K562 (cell line): Measurements from ENCODE around the gene ACACB. TPM values are rescaled to one million over a fixed set of nuclear protein-coding genes. Genes with fewer than 3 reads are reported as not detected.
"Not testable (repeated sequence)": the region's sequence is repeated elsewhere in the genome, so short reads cannot be mapped to it uniquely, and the experiment has no call there.

ENCODE experiments used
- ATAC-seq: fragments of 200-7000 bp; cut with Tn5 transposase; 3 replicates; pipeline ENCODE4 v1.9.1; 2020; ENCODE audit warnings: moderate library complexity
- BruUV-seq: library from RNA; stranded (reverse); fragments of 400-500 nt; replicated peaks from 2 replicates; lab custom pipeline; 2021; lab: Mats Ljungman, UMichigan
- CTCF ChIA-PET: fragments of 300-600 bp; formaldehyde crosslinking; extraction: SDS; loops from one replicate; lab custom pipeline; 2021; ENCODE audit warnings: low intra/inter-chr PET ratio; lab: Yijun Ruan, JAX
- POLR2A ChIA-PET: fragments of 300-600, 350-650 bp; sonication (Branson Sonifier 250); formaldehyde crosslinking; extraction: SDS; loops from one replicate; lab custom pipeline; 2021; ENCODE audit warnings: antibody characterized with exemption, inconsistent platforms; lab: Yijun Ruan, JAX
- DNase-seq, 4 experiments: peaks; one replicate each; pipeline versions ENCODE4 v3.0.0 to v3.0.0-alpha.2; 2011 to 2018; ENCODE audit warnings: low spot score in 3 of 4, mixed read lengths in 3 of 4; ENCODE audit errors: extremely low read depth in 1 of 4
- FAIRE-seq: peaks from 2 replicates; lab custom pipeline; 2011; peaks lifted over from hg19 to GRCh38; lab: Jason Lieb, UNC
- H2AFZ ChIP-seq: 2 replicates; pipeline ENCODE4 v1.6.0; 2011; ENCODE audit warnings: low read depth, low read length, control low read depth, inconsistent platforms
- H3K27ac ChIP-seq: fragments of 200-600 bp; 3 replicates; pipeline ENCODE4 v1.8.0; 2011; ENCODE audit warnings: low read depth, mild to moderate bottlenecking, control low read depth, inconsistent platforms, low read length, moderate library complexity, mixed read lengths; ENCODE audit errors: extremely low read depth
- H3K27me3 ChIP-seq, 2 experiments: fragments of 300-600 bp in 1 of 2; 2 replicates in 1 of 2; 3 replicates in 1 of 2; pipeline versions ENCODE4 v1.6.0 to v1.8.0; 2011; ENCODE audit warnings: inconsistent platforms in 2 of 2, low read length in 2 of 2, mild to moderate bottlenecking in 1 of 2, mixed read lengths in 1 of 2, moderate library complexity in 1 of 2; ENCODE audit not compliant: control insufficient read depth in 2 of 2, insufficient read depth in 2 of 2
- H3K36me3 ChIP-seq: fragments of 300-600 bp; 3 replicates; pipeline ENCODE4 v1.8.0; 2011; ENCODE audit warnings: mild to moderate bottlenecking, low read length, inconsistent platforms; ENCODE audit not compliant: control insufficient read depth, insufficient read depth
- H3K4me1 ChIP-seq, 2 experiments: fragments of 200-600 bp in 1 of 2; replicated peaks in 1 of 2; 2 replicates in 1 of 2; 3 replicates in 1 of 2; pipeline versions ENCODE4 v1.5.1 to v1.8.0; 2011; ENCODE audit warnings: inconsistent platforms in 2 of 2, low read length in 2 of 2, mild to moderate bottlenecking in 1 of 2, mixed read lengths in 1 of 2, moderate library complexity in 1 of 2; ENCODE audit not compliant: control insufficient read depth in 2 of 2, insufficient read depth in 2 of 2
- H3K4me2 ChIP-seq: 2 replicates; pipeline ENCODE4 v1.6.1; 2011; ENCODE audit warnings: low read length, control low read depth, inconsistent platforms, mixed read lengths; ENCODE audit not compliant: insufficient read depth
- H3K4me3 ChIP-seq: fragments of 200-600 bp; sonication (generic), shearing (Covaris generic); 2 replicates; pipeline ENCODE4 v1.5.1; 2016; ENCODE audit warnings: control low read depth, inconsistent platforms
- H3K79me2 ChIP-seq: fragments of 200-600 bp; 3 replicates; pipeline ENCODE4 v1.8.0; 2011; ENCODE audit warnings: low read length, inconsistent platforms; ENCODE audit not compliant: control insufficient read depth, insufficient read depth
- H3K9ac ChIP-seq, 2 experiments: 2 replicates each; pipeline versions ENCODE4 v1.6.0 to v1.6.1; 2011; ENCODE audit warnings: low read depth in 2 of 2, low read length in 2 of 2, control low read depth in 1 of 2, inconsistent platforms in 1 of 2, mild to moderate bottlenecking in 1 of 2, mixed read lengths in 1 of 2; ENCODE audit not compliant: insufficient read depth in 1 of 2
- H3K9me1 ChIP-seq: one replicate; pipeline ENCODE4 v1.6.0; 2011; ENCODE audit warnings: inconsistent platforms, mild to moderate bottlenecking, low read length, moderate library complexity; ENCODE audit not compliant: control insufficient read depth, insufficient read depth
- H3K9me3 ChIP-seq: replicated peaks from 2 replicates; pipeline ENCODE4 v1.5.1; 2011; ENCODE audit warnings: low read depth, low read length, inconsistent platforms; ENCODE audit not compliant: control insufficient read depth, insufficient read depth
- H4K20me1 ChIP-seq: replicated peaks from 2 replicates; pipeline ENCODE4 v1.6.1; 2011; ENCODE audit warnings: low read length, inconsistent platforms, mixed read lengths; ENCODE audit not compliant: control insufficient read depth, insufficient read depth
- BCLAF1 ChIP-seq, 2 experiments: fragments of 450-650 bp in 1 of 2; IDR thresholded peaks; 2 replicates each; pipeline ENCODE4 v1.6.1; 2011 to 2017; ENCODE audit warnings: low read depth in 2 of 2, antibody characterized with exemption in 1 of 2, borderline replicate concordance in 1 of 2, low read length in 1 of 2, mild to moderate bottlenecking in 1 of 2, mixed read lengths in 1 of 2; ENCODE audit not compliant: control insufficient read depth in 1 of 2
- EP300 ChIP-seq: IDR thresholded peaks from 2 replicates; pipeline ENCODE4 v1.6.1; 2012; ENCODE audit warnings: low read length, improper control_type of control experiment
- FOXJ3 ChIP-seq: sonication (generic); formaldehyde crosslinking; IDR thresholded peaks from 2 replicates; pipeline ENCODE4 v1.4.0; 2020; ENCODE audit warnings: mild to moderate bottlenecking, missing genetic modification reagents
- GATAD2A ChIP-seq: fragments of 450-650 bp; IDR thresholded peaks from 2 replicates; pipeline ENCODE4 v1.6.1; 2017
- GTF2B ChIP-seq: IDR thresholded peaks from 2 replicates; pipeline ENCODE4 v1.6.1; 2011; ENCODE audit not compliant: insufficient read length; ENCODE audit errors: extremely low read depth
- HOXB6 ChIP-seq: fragments of 250-450 bp; sonication (Bioruptor Pico); IDR thresholded peaks from 2 replicates; pipeline ENCODE4 v1.5.1; 2022; ENCODE audit warnings: mild to moderate bottlenecking, borderline replicate concordance
- MAFG ChIP-seq: fragments of 450-650 bp; conservative IDR thresholded peaks from 2 replicates; pipeline ENCODE4 v1.6.1; 2016; ENCODE audit warnings: missing genetic modification characterization, missing compliant biosample characterization
- PTRF ChIP-seq: fragments of 450-650 bp; IDR thresholded peaks from 2 replicates; pipeline ENCODE4 v1.6.1; 2016; ENCODE audit warnings: mild to moderate bottlenecking, missing genetic modification characterization, missing compliant biosample characterization
- TEAD4 ChIP-seq, 2 experiments: sonication (generic) in 1 of 2; formaldehyde crosslinking in 1 of 2; IDR thresholded peaks; 2 replicates each; pipeline versions ENCODE4 v1.6.1 to v1.8.0; 2012 to 2022; ENCODE audit warnings: borderline replicate concordance in 1 of 2, inconsistent platforms in 1 of 2, low read length in 1 of 2, mild to moderate bottlenecking in 1 of 2, missing genetic modification reagents in 1 of 2
- ZNF592 ChIP-seq: fragments of 450-650 bp; IDR thresholded peaks from 2 replicates; pipeline ENCODE4 v1.6.1; 2017; ENCODE audit warnings: antibody characterized with exemption, mild to moderate bottlenecking
- ZNF830 ChIP-seq: fragments of 250-450 bp; sonication (Bioruptor Pico); IDR thresholded peaks from 2 replicates; pipeline ENCODE4 v1.5.0; 2021; ENCODE audit warnings: mild to moderate bottlenecking
- WGBS: fragments of 100-300 bp; shearing (Covaris generic); methylation state at CpG from one replicate; pipeline ENCODE4 v1.1.6; 2016; ENCODE audit warnings: low coverage, mixed read lengths; ENCODE audit not compliant: insufficient coverage; ENCODE audit errors: missing lambda C conversion rate; 5-methylcytosine and 5-hydroxymethylcytosine counted together
- in situ Hi-C: fragments of 300-500 bp; cut with MboI; formaldehyde crosslinking; loops from 4 replicates; pipeline ENCODE4 v1.15.0; 2018; ENCODE audit warnings: inconsistent platforms, mixed read lengths
- intact Hi-C: fragments of 100-400 bp; cut with micrococcal nuclease; formaldehyde crosslinking; loops from 2 replicates; pipeline ENCODE4 v1.14.2; 2022
- polyA plus RNA-seq, 8 experiments: library from polyadenylated mRNA; depleted of rRNA in 4 of 8; stranded (reverse) in 5 of 8; unstranded in 3 of 8; fragments of >200 nt; fragmentation: Nextera tagmentation in 2 of 8; fragmentation: Illumina TruSeq in 1 of 8; extraction: Ambion mirVana in 2 of 8; extraction: Trizol in 1 of 8; gene quantifications; 2 replicates each; pipeline versions ENCODE4 v1.2.1 to v1.2.3, GENCODE V29; 2011 to 2014; ENCODE audit warnings: inconsistent platforms in 1 of 8, missing spikeins in 1 of 8
- total RNA-seq, 7 experiments: library from RNA; depleted of rRNA in 6 of 7; stranded (reverse); fragments of >200 nt in 6 of 7; fragmentation: Illumina TruSeq in 2 of 7; extraction: Trizol in 2 of 7; gene quantifications; 2 replicates each; pipeline versions ENCODE4 v1.2.1 to v1.2.3, GENCODE V29; 2011 to 2021; ENCODE audit warnings: low replicate concordance in 1 of 7

ACACB gene
- total and polyA plus RNA-seq, 9 of the 15 experiments (the other 6 are each of a cell fraction or from before 2014, with no cell fraction given), result 0.10 to 2.5 (median 0.83) TPM

- TF ChIP-seq ZNF592 (no peak), MAFG (tag) (no peak), EP300 (no peak), GTF2B (no peak), ZNF830 (CRISPR knock-in tag) (no peak), HOXB6 (CRISPR knock-in tag) (no peak), GATAD2A (no peak), BCLAF1 (IDR thresholded peaks at IDR 0.05; ENCODE audit: borderline replicate concordance in 1 of 2, control insufficient read depth in 1 of 2, low read depth in 2 of 2, low read length in 1 of 2) (no peak), TEAD4 (IDR thresholded peaks at IDR 0.05; ENCODE audit: low read length) (no peak), TEAD4 (CRISPR knock-in tag; IDR thresholded peaks at IDR 0.05; ENCODE audit: borderline replicate concordance) (no peak), FOXJ3 (CRISPR knock-in tag) (no peak), PTRF (tag) (no peak)
Observed at GRCh38 chr12:109144224-109144623, 27.8 kb downstream of the ACACB start (continued).

- POLR2A ChIA-PET, H3K9me3 ChIP-seq, H4K20me1 ChIP-seq, BruUV-seq, H3K27ac ChIP-seq, CTCF ChIA-PET, intact Hi-C loops, H3K4me1 ChIP-seq, DNase-seq, in situ Hi-C loops, FAIRE-seq, H3K4me3 ChIP-seq, H3K9me1 ChIP-seq, H2AFZ ChIP-seq, H3K4me2 ChIP-seq, ATAC-seq, H3K36me3 ChIP-seq, H3K79me2 ChIP-seq, H3K9ac ChIP-seq: not testable (repeated sequence)
- 17% methylated on average over 1 of the region's 1 CpG for WGBS
- peaks cover 10 to 18% of the 10 kb centered on the region in 2 experiments for H3K27me3 ChIP-seq
Observed at GRCh38 chr12:109147126-109147525, 30.7 kb downstream of the ACACB start.
